Measurements from ENCODE around the gene CPLX1.
A peak's percentile ranks its signal among the peaks of the same experiment; 100 is the strongest.
"Not testable (repeated sequence)": the region's sequence is repeated elsewhere in the genome, so short reads cannot be mapped to it uniquely, and the experiment has no call there.

The CPLX1 gene

GRCh38 chr4:751676-752075 is 74.3 kb downstream of the CPLX1 start:
- DNase-seq, result no peak

GRCh38 chr4:749698-750666 is 75.9 kb downstream of the CPLX1 start:
- DNase-seq, result no peak

- no peak for DNase-seq
Measured at GRCh38 chr4:748461-748860, 77.5 kb downstream of the CPLX1 start.

- DNase-seq, result no peak
Measured at GRCh38 chr4:747546-748170, 78.3 kb downstream of the CPLX1 start.

DNA sequence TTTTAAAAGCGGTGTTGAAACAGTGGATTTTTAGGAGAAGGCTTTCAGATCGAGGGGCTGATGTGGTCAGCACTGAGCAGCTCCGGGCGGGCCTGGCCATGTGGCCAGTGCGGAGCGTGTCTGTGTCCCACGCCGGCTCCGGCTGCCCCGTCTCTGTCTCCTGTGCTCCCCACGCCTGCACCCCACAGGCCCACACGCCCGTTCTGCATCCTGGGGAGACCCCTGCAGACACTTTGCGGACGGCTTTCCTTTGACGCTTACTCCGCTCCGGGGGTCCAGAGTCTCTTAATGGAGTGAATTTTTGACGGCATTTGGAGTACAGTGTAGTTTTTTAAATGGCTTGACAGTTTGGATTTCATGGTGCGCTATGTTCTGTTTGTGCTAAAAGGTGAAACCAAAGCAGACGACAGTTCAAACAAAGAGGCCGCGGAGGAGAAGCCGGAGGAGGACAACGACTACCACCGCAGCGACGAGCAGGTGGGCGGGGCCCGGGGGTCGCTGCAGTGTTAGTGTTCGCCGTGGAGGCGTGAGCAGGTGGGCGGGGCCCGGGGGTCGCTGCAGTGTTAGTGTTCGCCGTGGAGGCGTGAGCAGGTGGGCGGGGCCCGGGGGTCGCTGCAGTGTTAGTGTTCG is 81.6 kb downstream of the CPLX1 start:
- no peak for DNase-seq

DNA sequence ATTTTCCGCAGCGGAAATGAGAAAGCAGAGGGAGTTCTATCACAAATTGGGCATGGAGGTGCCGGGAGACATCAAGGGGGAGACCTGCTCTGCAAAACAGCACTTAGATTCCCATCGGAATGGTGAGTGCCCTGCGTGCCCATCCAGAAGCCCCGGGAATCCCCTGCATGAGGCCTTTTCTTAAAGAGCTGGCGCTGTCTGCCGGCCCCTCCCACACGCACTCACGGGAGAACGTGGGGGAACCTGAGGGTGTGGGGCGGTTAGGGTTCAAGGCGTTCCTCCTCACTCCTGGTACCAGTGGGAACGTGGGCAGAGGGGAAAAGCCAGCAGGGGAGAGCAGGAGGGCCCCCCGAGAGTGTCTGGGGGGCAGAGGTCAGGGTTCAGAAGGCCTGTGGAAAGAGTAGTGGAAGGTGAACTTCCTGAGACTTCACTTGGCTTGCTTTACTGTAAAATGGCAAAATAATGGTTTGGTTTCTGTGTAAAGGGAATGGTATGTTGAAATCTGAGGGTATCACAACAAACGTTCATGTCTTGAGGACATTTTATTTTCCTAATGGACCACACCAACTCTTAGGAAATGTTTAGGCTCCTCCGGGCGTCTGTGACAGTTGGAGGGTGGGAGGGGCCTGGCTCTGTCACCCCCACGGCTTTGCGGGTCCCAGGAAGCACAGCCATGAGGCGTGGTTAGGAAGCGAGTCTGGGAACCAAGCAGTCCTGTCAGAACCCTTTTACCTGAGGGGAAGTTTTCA is 82.3 kb downstream of the CPLX1 start:
- no peak for DNase-seq

DNA sequence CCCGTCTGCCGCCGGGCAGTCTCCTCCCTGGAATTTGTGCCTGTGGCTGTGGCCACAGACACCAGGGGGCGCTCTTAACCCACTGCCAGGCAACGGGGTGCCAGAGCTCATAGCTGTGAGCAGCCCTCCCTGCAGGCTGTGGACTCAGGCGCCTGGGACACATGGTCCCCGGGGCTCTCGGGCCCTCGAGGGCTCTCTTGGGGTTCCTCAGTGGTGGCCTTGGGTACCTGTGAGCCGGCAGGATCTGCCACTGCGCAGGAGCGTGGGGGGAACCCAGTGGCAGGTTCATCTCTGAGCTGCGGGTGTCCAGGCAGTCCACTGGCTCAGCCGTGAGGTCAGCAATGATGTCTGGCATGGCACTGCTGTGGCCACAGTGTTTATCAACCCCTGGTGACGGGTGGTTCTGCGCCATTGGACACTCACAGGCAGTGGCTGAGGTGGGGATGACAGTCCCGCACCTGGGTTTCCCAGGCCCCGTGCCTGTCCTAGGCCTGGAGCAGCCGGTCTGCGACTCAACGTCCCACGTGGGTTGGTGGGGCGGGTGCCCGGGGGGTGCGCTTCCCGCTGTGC is 83.1 kb downstream of the CPLX1 start:
- DNase-seq, result peak in 1 of 2 experiments; percentile 64

DNA sequence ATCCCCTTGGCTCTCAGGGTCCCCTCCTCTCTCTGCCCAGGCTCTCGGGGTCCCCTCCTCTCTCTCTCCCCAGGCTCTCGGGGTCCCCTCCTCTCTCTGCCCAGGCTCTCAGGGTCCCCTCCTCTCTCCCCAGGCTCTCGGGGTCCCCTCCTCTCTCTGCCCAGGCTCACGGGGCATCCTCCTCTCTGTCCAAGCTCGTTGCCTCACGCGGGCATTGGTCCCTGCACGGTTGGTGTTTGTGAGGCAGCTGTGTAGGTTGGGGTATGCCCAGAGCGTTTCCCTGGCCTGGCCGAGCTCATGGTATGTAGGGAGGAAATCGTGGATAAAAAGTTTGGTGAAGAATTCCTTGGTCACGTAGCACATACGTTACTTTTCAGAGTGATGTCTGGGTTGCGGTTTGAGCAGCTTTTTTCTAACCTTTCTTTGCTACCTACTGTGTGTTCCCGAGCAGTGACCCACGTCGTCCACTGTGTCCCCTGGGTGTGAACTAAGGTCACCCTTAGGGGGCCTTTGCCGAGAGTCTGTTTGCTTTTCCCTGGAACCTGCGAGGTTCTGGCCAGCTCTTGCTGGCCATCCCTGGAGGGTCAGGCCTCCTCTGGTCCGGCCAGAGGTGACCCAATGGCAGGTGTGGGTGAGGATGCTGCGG is 83.7 kb downstream of the CPLX1 start:
- DNase-seq, result no peak

DNA sequence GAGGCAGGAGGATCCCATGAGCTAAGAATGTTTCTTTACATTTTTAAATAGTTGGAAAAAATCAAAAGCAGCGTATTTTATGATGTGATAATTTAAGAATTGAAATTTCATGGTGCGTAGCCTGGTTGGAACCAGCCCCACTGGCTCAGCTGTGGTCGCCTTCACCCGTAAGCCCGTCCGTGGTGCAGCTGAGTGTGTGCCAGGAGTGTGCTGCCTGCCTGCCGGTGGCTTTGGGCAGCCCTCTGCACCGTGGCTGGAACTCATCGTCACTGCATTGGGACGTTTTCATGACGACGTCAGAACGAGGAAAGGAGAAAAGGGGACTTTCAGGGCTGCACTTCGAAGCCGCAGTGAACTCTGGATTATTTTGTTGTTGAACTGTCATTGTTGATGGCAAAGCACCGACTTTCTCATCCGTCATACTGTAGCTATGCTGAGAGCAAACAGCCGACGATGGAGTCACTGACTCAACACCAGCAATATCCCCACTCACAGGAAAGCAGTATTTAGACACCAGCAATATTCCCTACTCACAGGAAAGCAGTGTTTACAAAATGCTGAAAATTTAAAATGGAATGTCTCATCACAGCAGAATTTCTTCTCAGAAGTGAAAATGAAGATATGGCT is 85.2 kb downstream of the CPLX1 start:
- DNase-seq, result no peak

DNA sequence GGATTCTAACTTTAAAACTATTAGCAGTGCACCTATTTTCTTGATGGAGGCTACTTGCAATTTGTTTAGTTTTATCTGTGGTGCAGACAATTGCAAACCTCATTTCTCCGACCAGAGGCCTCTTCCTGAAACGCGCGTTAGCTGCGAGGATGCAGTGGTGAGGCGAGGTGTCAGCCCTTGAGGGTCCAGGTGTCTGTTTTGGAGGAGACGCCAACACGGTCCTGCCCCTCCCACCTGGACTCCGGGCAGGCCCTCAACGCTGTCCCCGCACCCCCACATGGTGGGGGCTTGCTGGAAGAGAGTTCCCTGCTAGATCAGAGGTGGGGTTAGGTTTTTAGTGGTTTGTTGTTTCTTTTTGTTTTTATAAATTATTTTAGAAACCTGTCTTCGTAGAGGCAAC is 85.9 kb downstream of the CPLX1 start:
- no peak for DNase-seq

DNA sequence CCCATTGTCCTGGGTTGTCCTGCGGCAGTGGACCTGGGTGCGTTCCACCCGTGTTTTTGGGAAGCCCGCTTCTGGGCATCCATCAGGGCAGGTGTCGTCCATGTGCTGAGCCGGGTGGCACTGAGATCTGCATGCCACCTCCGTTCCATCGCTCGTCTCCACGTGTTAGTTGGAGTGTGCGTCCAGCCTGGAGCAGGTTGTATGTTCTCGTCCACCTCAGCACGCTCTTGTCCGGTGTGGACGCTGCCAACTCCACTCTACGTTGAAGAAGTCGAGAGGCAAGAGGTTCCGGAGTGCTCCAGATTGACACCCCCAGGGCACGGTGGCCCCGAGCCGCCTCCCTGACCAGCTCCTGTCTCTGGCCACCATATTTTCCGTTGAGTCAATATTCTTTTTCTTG is 86.4 kb downstream of the CPLX1 start:
- no peak for DNase-seq

DNA sequence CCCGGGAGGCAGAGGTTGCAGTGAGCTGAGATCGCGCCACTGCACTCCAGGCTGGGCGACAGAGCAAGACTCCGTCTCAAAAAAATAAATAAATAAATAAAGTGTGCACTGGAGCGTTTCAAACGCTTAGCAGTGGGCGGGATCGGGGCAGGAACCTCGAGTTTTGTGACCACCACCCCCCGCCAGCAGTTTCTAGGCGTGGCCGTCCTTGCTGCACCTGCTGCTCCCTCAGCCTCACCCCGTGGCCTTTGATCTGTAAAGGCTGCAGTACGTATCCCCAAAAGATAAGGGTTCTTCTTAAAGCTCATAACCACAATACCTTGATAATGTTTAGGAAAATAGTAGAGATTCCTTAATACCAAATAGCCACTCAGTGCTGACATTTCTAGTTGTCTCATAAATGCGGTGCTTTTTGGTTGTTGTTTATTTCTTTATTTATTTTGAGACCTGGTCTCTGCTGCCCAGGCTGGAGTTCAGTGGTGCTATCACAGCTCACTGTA is 87.1 kb downstream of the CPLX1 start:
- peak in 1 of 2 experiments; percentile 25 for DNase-seq

- not testable (repeated sequence) for DNase-seq
Measured at GRCh38 chr4:736561-736960, 89.4 kb downstream of the CPLX1 start.

DNA sequence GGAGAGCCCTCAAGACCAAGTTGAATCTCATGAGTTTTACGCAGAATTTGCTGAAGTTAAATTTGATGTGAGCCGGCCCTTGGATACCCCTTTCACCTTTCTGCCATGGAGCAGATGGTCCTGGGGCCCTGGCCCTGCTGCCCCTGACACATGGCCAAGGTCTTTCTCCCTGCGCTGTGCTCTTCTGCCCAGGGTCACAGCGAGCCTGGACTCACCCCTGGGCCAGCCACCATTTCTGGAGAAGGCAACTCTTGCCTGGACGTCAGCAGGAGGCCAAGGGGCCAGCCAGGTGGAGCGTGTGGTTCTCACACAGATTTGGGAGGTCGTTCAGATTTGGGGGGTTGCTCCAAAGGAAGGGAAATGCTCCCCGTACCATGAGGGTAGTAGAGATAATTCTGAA is 90.3 kb downstream of the CPLX1 start:
- no peak for DNase-seq

Data from NCI-H526 (cell line).